IMR-90 (cell line): ENCODE data around the gene PCP4.

Experiments
- BHLHE40 ChIP-seq: fragments of 150-350 bp; IDR thresholded peaks from 2 replicates; pipeline ENCODE4 v1.6.1; 2016; ENCODE audit warnings: mild to moderate bottlenecking, low read depth, low read length
- CEBPB ChIP-seq: IDR thresholded peaks from 2 replicates; pipeline ENCODE4 v1.6.1; 2012; ENCODE audit warnings: low read depth, low read length, improper control_type of control experiment
- CHD1 ChIP-seq: IDR thresholded peaks from 2 replicates; pipeline ENCODE4 v1.6.1; 2012; ENCODE audit warnings: low read depth, low read length, improper control_type of control experiment
- CTCF ChIP-seq: conservative IDR thresholded peaks from 2 replicates; pipeline ENCODE4 v1.5.1; 2012; ENCODE audit warnings: mild to moderate bottlenecking, low read depth, low read length, improper control_type of control experiment
- MAFK ChIP-seq: IDR thresholded peaks from 2 replicates; pipeline ENCODE4 v1.6.1; 2012; ENCODE audit warnings: low read depth, low read length, improper control_type of control experiment
- MAZ ChIP-seq: IDR thresholded peaks from 2 replicates; pipeline ENCODE4 v1.6.1; 2012; ENCODE audit warnings: low read depth, mild to moderate bottlenecking, low read length, improper control_type of control experiment, moderate library complexity, borderline replicate concordance
- MXI1 ChIP-seq: IDR thresholded peaks from 2 replicates; pipeline ENCODE4 v1.6.1; 2012; ENCODE audit warnings: low read depth, mild to moderate bottlenecking, low read length, moderate library complexity, borderline replicate concordance
- NFE2L2 ChIP-seq: fragments of 150-350 bp; IDR thresholded peaks from 2 replicates; pipeline ENCODE4 v1.6.1; 2016; ENCODE audit warnings: low read depth, mild to moderate bottlenecking, low read length
- POLR2A ChIP-seq: IDR thresholded peaks from 2 replicates; pipeline ENCODE4 v1.6.1; 2012; ENCODE audit warnings: mild to moderate bottlenecking, low read depth, low read length
- RAD21 ChIP-seq: IDR thresholded peaks from 2 replicates; pipeline ENCODE4 v1.6.1; 2012; ENCODE audit warnings: low read length, improper control_type of control experiment
- RCOR1 ChIP-seq: IDR thresholded peaks from 2 replicates; pipeline ENCODE4 v1.6.1; 2012; ENCODE audit warnings: mild to moderate bottlenecking, low read length, improper control_type of control experiment; ENCODE audit not compliant: insufficient replicate concordance
- RFX5 ChIP-seq: IDR thresholded peaks from 2 replicates; pipeline ENCODE4 v1.8.0; 2012; ENCODE audit warnings: low read depth, mild to moderate bottlenecking, low read length, moderate library complexity
- SMC3 ChIP-seq: fragments of 150-350 bp; IDR thresholded peaks from 2 replicates; pipeline ENCODE4 v1.6.1; 2016; ENCODE audit warnings: low read depth, mild to moderate bottlenecking, antibody characterized with exemption, low read length, moderate library complexity
- USF2 ChIP-seq: fragments of 150-350 bp; IDR thresholded peaks from 2 replicates; pipeline ENCODE4 v1.6.1; 2017; ENCODE audit warnings: mild to moderate bottlenecking, antibody characterized with exemption, low read length, low read depth

GRCh38 chr21:39927304-39927886 is 60.2 kb downstream of the PCP4 start:
- TF ChIP-seq CTCF (no peak), RFX5 (no peak), POLR2A (no peak), RCOR1 (no peak), MAFK (no peak), SMC3 (no peak), MAZ (no peak), MXI1 (no peak), BHLHE40 (no peak), USF2 (no peak), CEBPB (no peak), RAD21 (no peak), NFE2L2 (no peak), CHD1 (no peak)
